Measurements from ENCODE around the gene COPS9.

COPS9 gene

DNA sequence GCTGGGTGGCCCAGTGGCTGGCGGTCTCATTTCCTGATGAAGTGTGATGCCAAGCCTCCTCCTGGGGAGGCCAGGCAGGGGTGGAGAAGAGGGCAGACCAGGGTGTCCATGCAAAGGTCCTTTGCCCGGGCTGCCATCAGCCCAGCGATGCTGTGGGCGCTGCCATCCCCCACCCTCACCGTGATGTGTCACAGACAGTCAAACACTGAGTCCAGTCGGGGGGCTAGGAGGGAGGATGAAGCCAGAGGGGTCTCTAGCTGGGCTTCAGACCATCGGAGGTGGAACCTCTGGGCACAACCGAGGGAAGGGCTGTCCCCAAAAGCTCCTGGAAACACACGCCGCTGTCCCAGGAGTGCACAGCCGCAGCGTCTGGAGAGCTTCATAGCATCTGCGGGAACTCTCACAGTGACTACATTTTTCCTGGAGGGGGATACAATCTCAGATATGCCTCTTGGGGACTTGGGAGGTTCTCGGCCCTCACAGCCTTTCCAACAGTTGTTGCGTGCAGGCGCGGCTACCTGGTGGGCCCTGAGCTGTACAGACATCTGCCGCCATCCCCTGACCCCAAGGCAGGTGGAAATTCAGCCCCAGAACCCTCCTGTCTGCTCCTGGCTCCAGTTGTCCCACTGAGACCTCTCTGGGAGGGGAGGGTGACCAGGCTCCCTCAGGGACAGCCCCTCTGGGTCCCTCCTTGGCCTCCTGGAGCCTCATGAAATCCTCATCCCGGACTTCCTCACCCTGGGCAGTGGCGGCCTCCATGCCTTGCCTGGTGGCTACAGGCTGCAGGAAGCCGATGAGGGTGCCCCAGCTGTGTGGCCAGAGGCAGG lies 30.9 kb upstream of the COPS9 start:
- in situ Hi-C loops (cut with MboI; ENCODE audit: low sequenced_read_pairs): no loop called here

DNA sequence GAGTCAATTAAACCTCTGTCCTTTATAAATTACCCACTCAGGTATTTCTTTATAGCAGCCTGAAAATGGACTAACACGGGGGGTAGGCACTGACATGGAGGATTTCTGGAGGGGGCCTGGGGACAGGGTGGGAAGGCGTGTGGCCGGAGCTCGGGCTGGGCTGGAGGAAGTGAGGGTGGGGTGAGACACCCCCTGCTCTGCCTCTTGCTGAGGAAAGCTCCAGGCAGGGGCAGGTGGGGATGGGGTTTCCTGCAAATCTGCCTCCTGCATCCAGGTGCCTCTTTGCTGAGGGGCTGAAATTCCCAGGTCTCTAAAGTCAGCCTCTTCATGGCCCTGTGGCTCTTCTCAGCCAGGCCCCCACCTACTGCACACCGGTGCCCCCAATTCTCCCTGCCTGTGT lies 30.1 kb upstream of the COPS9 start:
- in situ Hi-C loops (cut with MboI; ENCODE audit: low sequenced_read_pairs): no loop called here

- in situ Hi-C loops (cut with MboI; ENCODE audit: low sequenced_read_pairs): no loop called here
These were observed 29.6 kb upstream of the COPS9 start for GRCh38 chr2:240165661-240166060.

DNA sequence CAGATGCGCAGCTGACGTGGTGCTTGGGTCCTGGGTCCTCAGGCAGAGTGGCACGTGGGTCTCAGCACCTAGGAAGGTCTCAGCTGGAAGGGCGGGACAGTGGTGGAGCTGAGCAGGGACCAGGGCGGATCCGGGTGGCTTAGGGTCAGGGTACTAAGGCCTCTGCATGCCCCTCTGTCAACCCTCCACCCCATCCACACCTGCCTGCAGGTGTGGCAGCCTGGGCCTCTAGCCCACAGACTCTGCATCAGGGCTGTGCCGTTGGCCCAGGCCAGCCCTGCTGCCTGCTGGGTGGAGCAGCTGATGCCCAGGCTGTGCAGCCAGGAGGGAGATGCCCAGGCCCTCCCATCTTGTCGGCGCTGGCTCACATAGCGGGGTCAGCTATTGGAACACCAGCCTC lies 28.9 kb upstream of the COPS9 start:
- in situ Hi-C loops (cut with MboI; ENCODE audit: low sequenced_read_pairs): no loop called here

GRCh38 chr2:240164586-240164985 lies 28.5 kb upstream of the COPS9 start:
- in situ Hi-C loops (cut with MboI; ENCODE audit: low sequenced_read_pairs): no loop called here

- in situ Hi-C loops (cut with MboI; ENCODE audit: low sequenced_read_pairs): no loop called here
These were observed 27.9 kb upstream of the COPS9 start for GRCh38 chr2:240163844-240164574.

GRCh38 chr2:240162939-240163714 lies 27.0 kb upstream of the COPS9 start:
- in situ Hi-C loops (cut with MboI; ENCODE audit: low sequenced_read_pairs): no loop called here

DNA sequence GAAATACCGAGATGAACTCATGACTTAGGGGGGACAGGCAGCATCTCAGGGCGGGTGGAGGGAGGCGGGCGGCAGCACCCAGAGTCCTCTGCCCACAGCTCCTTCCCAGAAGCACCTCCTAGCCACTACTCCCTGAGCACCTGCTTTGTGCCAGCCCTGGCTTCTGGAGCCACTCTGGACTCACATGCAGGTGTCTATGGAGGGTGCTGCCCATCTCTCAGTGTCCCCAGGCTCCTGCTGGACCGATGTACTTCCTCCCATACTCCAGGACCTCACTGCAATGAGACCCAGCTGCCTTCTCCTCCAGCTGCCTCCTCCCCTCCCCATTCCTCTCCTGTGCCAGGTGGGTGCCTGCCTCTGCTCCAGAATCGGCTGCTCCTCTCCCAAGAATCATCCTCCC lies 26.4 kb upstream of the COPS9 start:
- in situ Hi-C loops (cut with MboI; ENCODE audit: low sequenced_read_pairs): no loop called here

DNA sequence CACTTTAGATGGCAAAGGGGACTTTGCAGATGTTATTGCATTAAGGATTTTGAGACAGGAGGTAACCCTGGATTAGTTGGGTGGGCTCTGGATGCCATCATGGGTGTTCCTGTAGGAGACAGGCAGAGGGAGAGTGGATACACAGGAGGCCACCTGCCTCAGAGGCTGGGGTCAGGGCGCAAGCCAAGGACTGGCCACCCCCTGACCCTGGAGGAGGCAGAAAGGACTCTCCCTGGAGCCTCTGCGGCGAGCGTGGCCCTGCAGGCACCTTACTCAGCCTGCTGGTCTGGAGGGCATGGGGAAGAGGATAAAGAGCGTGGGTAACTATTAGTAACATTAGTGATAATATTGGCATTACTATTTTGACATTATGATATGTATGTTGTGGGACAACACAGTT lies 25.9 kb upstream of the COPS9 start:
- in situ Hi-C loops (cut with MboI; ENCODE audit: low sequenced_read_pairs): no loop called here

DNA sequence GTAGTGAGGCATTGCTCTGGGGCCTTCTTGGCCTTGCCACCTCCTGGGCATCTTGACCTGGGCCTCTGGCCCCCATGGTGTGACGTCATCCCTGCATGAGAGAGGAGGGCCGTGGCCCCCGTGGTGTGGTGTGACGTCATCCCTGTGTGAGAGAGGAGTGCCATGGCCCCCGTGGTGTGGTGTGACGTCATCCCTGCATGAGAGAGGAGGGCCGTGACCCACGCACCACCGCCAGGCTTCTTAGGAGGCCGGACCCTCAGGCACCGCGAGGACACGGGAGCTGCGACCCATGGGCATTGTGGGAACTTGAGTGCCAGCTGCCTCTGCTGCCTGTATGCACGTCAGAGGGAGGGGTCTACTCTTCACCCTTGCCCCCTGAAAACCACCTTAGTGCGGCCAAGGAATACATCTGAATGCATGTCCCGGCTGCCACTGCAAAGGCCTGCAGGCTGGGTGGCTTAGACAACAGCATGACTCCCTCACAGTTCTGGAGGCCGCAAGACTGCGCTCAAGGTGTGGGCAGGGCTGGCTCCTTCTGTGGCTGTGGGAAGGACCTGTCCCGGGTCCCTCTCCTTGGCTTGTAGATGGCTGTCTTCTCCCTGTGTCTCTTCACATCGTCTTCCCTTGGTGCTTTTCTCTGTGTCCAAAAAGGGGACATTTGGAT lies 25.1 kb upstream of the COPS9 start:
- in situ Hi-C loops (cut with MboI; ENCODE audit: low sequenced_read_pairs): no loop called here

DNA sequence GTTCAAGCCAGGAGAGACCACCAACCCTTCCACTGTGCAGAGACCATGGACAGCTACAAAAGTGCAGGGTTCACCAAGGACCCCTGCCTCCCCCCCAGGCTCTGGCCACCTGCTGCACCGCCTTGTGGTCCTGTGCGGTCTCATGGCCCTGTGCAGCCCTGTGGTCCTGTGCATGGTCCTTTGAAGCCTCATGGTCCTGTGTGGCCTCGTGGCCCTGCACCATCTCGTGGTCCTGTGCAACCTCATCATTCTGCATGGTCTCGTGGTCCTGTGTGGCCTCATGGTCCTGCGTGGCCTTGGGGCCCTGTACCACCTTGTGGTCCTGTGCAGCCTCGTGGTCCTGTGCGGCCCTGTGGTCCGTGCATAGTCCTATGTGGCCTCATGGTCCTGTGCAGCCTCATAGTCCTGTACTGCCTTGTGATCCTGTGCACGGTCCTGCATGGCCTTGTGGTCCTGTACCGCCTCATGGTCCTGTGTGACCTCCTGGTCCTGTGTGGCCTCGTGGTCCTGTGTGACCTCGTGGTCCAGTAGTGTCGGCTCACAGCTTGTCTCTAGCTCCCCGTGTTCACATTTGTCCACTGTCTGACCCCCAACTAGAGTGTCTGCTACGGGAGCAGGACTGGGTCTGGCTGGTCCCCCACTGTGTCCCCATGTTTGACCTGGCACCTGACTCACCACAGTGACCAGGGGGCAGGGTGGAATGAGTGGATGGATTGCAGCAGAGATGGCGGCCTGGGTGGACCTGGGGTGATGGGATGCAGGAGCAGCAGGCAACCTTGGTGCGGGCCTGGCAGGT lies 24.4 kb upstream of the COPS9 start:
- in situ Hi-C loops (cut with MboI; ENCODE audit: low sequenced_read_pairs): no loop called here

- in situ Hi-C loops (cut with MboI; ENCODE audit: low sequenced_read_pairs): no loop called here
These were observed 23.2 kb upstream of the COPS9 start for GRCh38 chr2:240159251-240159839.

DNA sequence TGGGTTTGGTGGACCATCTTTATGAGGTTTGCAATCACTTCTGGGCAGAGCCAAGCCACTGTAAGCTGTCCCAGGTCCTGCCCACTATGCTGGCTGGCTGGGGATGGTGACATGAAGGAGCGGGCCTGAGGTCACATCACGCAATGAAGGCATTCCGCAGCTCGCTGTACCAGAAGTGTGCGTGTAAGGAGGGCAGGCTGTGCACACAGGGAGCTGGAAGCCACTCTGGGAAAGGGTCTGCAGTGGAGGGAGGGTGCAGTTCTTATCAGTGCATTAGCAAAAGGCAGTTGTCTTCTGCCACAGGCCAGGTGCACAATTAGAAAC lies 21.0 kb upstream of the COPS9 start:
- in situ Hi-C loops (cut with MboI; ENCODE audit: low sequenced_read_pairs): no loop called here

GRCh38 chr2:240156435-240157146 lies 20.5 kb upstream of the COPS9 start:
- in situ Hi-C loops (cut with MboI; ENCODE audit: low sequenced_read_pairs): no loop called here

DNA sequence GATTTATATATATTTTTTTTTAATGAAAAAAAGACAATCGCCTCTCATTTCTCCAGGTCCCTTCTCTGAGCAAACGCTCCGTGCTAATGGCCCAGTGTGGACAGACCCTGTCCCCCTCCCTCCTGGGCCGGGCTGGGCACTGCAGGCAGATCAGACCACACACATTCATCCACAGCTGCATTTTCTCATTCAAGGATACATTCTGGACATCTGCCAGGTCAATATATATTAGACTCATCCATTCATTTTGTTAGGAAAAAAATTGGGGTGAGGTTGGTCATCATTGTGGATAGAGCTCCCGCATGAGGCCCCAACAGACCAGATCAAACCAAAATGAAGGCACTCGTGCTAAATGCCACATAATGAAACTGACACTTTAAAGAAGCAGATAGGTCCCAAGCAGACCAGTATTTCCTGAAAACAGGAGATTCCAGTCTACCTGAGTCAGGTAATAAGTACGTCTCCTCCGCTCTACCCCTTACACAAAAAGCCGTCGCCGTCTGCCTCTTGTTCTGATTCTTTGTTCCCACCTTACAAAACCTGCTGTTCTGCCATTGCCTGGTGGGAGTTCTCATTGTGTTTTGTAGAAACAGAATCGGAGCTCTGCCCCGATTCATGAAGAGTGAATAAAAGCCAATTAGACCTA lies 19.8 kb upstream of the COPS9 start:
- in situ Hi-C loops (cut with MboI; ENCODE audit: low sequenced_read_pairs): no loop called here

DNA sequence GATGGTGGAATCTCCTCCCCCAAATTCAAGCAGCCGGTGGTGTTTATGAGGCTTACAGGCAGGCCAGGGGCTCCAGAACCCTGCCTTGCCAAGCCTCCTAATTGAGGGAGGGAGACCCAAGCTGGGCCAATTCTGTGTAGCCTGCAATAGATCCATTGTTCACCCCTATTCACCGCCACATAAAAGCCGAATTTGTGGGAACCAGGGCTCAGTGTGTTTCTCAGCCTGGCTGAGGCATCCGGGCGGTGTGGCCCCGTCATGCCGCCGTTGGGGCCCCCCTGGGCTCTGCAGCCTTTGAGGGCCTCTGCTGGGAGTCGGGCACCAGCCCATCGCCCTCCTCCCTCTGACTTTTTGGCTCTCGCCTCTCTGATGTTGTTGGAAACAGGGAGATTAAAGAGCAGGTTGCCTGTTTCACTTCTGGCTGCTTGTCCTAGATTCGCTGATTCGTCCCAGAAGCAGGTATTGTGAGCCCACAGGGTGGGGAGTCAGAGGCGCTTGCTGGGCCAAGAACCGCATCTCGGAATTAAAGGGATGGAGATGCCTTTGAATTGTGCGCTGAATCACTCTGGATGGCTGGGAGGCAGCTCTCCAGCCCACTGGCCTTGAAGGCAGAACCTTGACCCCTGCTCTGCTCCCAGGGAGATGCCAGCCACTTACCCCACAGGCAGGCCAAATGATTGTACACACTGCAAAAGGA lies 19.1 kb upstream of the COPS9 start:
- in situ Hi-C loops (cut with MboI; ENCODE audit: low sequenced_read_pairs): no loop called here

GRCh38 chr2:240154606-240155005 lies 18.5 kb upstream of the COPS9 start:
- in situ Hi-C loops (cut with MboI; ENCODE audit: low sequenced_read_pairs): no loop called here

GRCh38 chr2:240153418-240153817 lies 17.3 kb upstream of the COPS9 start:
- in situ Hi-C loops (cut with MboI; ENCODE audit: low sequenced_read_pairs): no loop called here

Measured in HL-60/S4 (cell line).